Measurements from ENCODE around the gene CR1. TPM values are rescaled to one million over a fixed set of nuclear protein-coding genes. Genes with fewer than 3 reads are reported as not detected.

Gene CR1
- total RNA-seq, 1 experiment from 2014 or later, result 0.13 TPM

DNA sequence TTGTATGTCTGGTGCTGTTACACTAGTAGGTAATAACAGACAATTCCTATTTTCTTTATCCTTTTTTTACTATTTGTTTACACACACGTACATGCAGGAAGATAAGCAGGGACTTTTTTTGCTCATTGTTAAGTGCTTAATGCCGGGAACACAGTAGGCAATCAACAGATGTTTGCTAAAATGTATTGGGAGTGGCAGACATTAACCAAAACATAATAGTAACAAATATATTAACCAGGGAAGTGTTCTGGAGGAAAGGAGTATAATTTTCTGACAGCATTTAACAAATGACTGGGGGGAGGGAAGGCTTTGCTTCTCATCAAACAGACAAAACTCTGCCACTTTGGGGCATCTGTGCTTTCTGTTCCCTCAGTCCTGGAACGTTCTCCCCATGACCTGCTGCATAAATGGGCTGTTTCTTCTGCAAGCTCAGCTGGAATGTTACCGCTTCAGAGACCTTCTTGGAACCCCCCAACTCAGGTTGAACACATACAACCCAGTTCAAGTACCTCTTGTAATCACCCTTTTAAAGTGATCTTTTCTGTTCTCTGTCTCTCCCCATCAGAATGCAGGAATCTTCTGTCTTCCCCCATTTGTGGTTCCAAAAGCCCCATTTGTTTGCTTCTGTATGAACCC is 151.1 kb downstream of the CR1 start (continued):
- TF ChIP-seq, protein P1, sequence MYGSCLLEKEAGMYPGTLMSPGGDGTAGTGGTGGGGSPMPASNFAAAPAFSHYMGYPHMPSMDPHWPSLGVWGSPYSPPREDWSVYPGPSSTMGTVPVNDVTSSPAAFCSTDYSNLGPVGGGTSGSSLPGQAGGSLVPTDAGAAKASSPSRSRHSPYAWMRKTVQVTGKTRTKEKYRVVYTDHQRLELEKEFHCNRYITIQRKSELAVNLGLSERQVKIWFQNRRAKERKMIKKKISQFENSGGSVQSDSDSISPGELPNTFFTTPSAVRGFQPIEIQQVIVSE (CRISPR knock-in tag; IDR thresholded peaks at IDR 0.05; ENCODE audit: borderline replicate concordance), result no peak
- no peak for TF ChIP-seq ZSCAN18 (CRISPR knock-in tag; IDR thresholded peaks at IDR 0.05)
- TF ChIP-seq, protein P2, sequence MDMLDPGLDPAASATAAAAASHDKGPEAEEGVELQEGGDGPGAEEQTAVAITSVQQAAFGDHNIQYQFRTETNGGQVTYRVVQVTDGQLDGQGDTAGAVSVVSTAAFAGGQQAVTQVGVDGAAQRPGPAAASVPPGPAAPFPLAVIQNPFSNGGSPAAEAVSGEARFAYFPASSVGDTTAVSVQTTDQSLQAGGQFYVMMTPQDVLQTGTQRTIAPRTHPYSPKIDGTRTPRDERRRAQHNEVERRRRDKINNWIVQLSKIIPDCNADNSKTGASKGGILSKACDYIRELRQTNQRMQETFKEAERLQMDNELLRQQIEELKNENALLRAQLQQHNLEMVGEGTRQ (CRISPR knock-in tag; IDR thresholded peaks at IDR 0.05), result no peak
- no peak for TF ChIP-seq ATF1 (CRISPR knock-in tag; IDR thresholded peaks at IDR 0.05)
- no peak for TF ChIP-seq ZNF532 (CRISPR knock-in tag; IDR thresholded peaks at IDR 0.05; ENCODE audit: borderline replicate concordance)
- TF ChIP-seq, protein P3, sequence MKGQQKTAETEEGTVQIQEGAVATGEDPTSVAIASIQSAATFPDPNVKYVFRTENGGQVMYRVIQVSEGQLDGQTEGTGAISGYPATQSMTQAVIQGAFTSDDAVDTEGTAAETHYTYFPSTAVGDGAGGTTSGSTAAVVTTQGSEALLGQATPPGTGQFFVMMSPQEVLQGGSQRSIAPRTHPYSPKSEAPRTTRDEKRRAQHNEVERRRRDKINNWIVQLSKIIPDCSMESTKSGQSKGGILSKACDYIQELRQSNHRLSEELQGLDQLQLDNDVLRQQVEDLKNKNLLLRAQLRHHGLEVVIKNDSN (CRISPR knock-in tag; IDR thresholded peaks at IDR 0.05), result no peak
- TF ChIP-seq TEAD4 (CRISPR knock-in tag; IDR thresholded peaks at IDR 0.05), result no peak

GRCh38 chr1:207647671-207648333 is 151.8 kb downstream of the CR1 start:
- ATAC-seq (no peak), DNase-seq (ENCODE audit: low spot score) (no peak)
- H3K27me3 Mint-ChIP-seq (ENCODE audit: low read depth), result peaks cover 10% of the 10 kb centered on the region
- CTCF ChIA-PET, result interaction anchor here (1.0 kb wide), 1 partner anchor 28 kb away, joined by 3 read pairs; no protein-coding TSS in a partner anchor
- H3K27ac Mint-ChIP-seq, result no peak overlapping the region
- POLR2A ChIA-PET, result no interaction called here
- H3K36me3 Mint-ChIP-seq, result no peaks in the 10 kb centered on the region
- H3K9me3 Mint-ChIP-seq, result no peaks in the 10 kb centered on the region
- H3K4me1 Mint-ChIP-seq, result peaks cover 57% of the 10 kb centered on the region
- H3K4me3 Mint-ChIP-seq, result no peak overlapping the region
- TF ChIP-seq JUN (CRISPR knock-in tag; IDR thresholded peaks at IDR 0.05) (no peak), ZNF121 (CRISPR knock-in tag; IDR thresholded peaks at IDR 0.05) (no peak), IRF2 (CRISPR knock-in tag; IDR thresholded peaks at IDR 0.05; ENCODE audit: borderline replicate concordance, low read depth) (no peak), EMX1 (CRISPR knock-in tag; IDR thresholded peaks at IDR 0.05) (no peak), MYBL2 (CRISPR knock-in tag; IDR thresholded peaks at IDR 0.05) (no peak), ZNF138 (CRISPR knock-in tag; conservative IDR thresholded peaks at IDR 0.05) (no peak), NR1H2 (CRISPR knock-in tag; IDR thresholded peaks at IDR 0.05) (no peak), ESRRA (CRISPR knock-in tag; IDR thresholded peaks at IDR 0.05; ENCODE audit: borderline replicate concordance) (no peak), NFATC4 (CRISPR knock-in tag; IDR thresholded peaks at IDR 0.05) (no peak)
- TF ChIP-seq, protein P4, sequence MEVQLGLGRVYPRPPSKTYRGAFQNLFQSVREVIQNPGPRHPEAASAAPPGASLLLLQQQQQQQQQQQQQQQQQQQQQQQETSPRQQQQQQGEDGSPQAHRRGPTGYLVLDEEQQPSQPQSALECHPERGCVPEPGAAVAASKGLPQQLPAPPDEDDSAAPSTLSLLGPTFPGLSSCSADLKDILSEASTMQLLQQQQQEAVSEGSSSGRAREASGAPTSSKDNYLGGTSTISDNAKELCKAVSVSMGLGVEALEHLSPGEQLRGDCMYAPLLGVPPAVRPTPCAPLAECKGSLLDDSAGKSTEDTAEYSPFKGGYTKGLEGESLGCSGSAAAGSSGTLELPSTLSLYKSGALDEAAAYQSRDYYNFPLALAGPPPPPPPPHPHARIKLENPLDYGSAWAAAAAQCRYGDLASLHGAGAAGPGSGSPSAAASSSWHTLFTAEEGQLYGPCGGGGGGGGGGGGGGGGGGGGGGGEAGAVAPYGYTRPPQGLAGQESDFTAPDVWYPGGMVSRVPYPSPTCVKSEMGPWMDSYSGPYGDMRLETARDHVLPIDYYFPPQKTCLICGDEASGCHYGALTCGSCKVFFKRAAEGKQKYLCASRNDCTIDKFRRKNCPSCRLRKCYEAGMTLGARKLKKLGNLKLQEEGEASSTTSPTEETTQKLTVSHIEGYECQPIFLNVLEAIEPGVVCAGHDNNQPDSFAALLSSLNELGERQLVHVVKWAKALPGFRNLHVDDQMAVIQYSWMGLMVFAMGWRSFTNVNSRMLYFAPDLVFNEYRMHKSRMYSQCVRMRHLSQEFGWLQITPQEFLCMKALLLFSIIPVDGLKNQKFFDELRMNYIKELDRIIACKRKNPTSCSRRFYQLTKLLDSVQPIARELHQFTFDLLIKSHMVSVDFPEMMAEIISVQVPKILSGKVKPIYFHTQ (CRISPR knock-in tag; IDR thresholded peaks at IDR 0.05), result no peak
- TF ChIP-seq, protein P5, sequence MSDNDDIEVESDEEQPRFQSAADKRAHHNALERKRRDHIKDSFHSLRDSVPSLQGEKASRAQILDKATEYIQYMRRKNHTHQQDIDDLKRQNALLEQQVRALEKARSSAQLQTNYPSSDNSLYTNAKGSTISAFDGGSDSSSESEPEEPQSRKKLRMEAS (CRISPR knock-in tag; IDR thresholded peaks at IDR 0.05), result no peak
- TF ChIP-seq, protein P6, sequence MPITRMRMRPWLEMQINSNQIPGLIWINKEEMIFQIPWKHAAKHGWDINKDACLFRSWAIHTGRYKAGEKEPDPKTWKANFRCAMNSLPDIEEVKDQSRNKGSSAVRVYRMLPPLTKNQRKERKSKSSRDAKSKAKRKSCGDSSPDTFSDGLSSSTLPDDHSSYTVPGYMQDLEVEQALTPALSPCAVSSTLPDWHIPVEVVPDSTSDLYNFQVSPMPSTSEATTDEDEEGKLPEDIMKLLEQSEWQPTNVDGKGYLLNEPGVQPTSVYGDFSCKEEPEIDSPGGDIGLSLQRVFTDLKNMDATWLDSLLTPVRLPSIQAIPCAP (CRISPR knock-in tag; IDR thresholded peaks at IDR 0.05), result no peak
- TF ChIP-seq, protein P7, sequence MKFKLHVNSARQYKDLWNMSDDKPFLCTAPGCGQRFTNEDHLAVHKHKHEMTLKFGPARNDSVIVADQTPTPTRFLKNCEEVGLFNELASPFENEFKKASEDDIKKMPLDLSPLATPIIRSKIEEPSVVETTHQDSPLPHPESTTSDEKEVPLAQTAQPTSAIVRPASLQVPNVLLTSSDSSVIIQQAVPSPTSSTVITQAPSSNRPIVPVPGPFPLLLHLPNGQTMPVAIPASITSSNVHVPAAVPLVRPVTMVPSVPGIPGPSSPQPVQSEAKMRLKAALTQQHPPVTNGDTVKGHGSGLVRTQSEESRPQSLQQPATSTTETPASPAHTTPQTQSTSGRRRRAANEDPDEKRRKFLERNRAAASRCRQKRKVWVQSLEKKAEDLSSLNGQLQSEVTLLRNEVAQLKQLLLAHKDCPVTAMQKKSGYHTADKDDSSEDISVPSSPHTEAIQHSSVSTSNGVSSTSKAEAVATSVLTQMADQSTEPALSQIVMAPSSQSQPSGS (CRISPR knock-in tag; IDR thresholded peaks at IDR 0.05; ENCODE audit: borderline replicate concordance, low read depth), result no peak

All from WTC11 (cell line).